ENCODE measurements around the gene DIS3. TPM values are rescaled to one million over a fixed set of nuclear protein-coding genes. Genes with fewer than 3 reads are reported as not detected.
"Not testable (repeated sequence)": the region's sequence is repeated elsewhere in the genome, so short reads cannot be mapped to it uniquely, and the experiment has no call there.

The DIS3 gene
- total RNA-seq, 1 donor from 2014 or later, result 31.7 TPM

- no peak for DNase-seq (ENCODE audit: low spot score)
- intact Hi-C loops (cut with DNase I), result no loop called here
- ATAC-seq, result no peak
Measured at GRCh38 chr13:72754111-72754510, 27.6 kb downstream of the DIS3 start.

GRCh38 chr13:72751220-72751619, 30.5 kb downstream of the DIS3 start:
- intact Hi-C loops (cut with DNase I), result no loop called here
- DNase-seq (ENCODE audit: low spot score) (no peak), ATAC-seq (no peak)

- intact Hi-C loops (cut with DNase I), result no loop called here
- ATAC-seq (no peak), DNase-seq (ENCODE audit: low spot score) (no peak)
Measured at GRCh38 chr13:72745260-72745659, 36.4 kb downstream of the DIS3 start.

GRCh38 chr13:72740015-72740414, 41.7 kb downstream of the DIS3 start:
- DNase-seq (ENCODE audit: low spot score), result no peak
- intact Hi-C loops (cut with DNase I), result no loop called here
- no peak for ATAC-seq

GRCh38 chr13:72737033-72737432, 44.7 kb downstream of the DIS3 start:
- DNase-seq (ENCODE audit: low spot score) (no peak), ATAC-seq (no peak)
- intact Hi-C loops (cut with DNase I), result no loop called here

- intact Hi-C loops (cut with DNase I), result no loop called here
- no peak for ATAC-seq
- DNase-seq (ENCODE audit: low spot score), result no peak
Measured at GRCh38 chr13:72728290-72728605, 53.5 kb downstream of the DIS3 start.

- ATAC-seq, result peak; percentile 99
- peak; percentile 94 for DNase-seq (ENCODE audit: low spot score)
- intact Hi-C loops (cut with DNase I), result no loop called here
Measured at GRCh38 chr13:72727417-72728289, 54.0 kb downstream of the DIS3 start, which contains the start of the genes BORA and MZT1. TSS of gene BORA (plus strand) at chr13:72727923. CDS start at chr13:72728941, 1,018 bp downstream. TSS of gene MZT1 (minus strand) at chr13:72727629. CDS start at chr13:72727602, 27 bp downstream.

- intact Hi-C loops (cut with DNase I), result no loop called here
- peak; percentile 40 for ATAC-seq
- DNase-seq (ENCODE audit: low spot score), result peak; percentile 73
Measured at GRCh38 chr13:72726726-72727416, 54.8 kb downstream of the DIS3 start.

- DNase-seq (ENCODE audit: low spot score); ATAC-seq; intact Hi-C loops (cut with DNase I): not testable (repeated sequence)
Measured at GRCh38 chr13:72726185-72726584, 55.5 kb downstream of the DIS3 start.

GRCh38 chr13:72716776-72717175, 64.9 kb downstream of the DIS3 start:
- DNase-seq (ENCODE audit: low spot score) (no peak), ATAC-seq (no peak)
- intact Hi-C loops (cut with DNase I), result no loop called here

Other genes starting within 250 kb of the DIS3 start
- 9.0 TPM for gene MZT1, start 54.3 kb downstream of the DIS3 start, total RNA-seq
- 2.4 TPM for gene BORA, start 54.0 kb downstream of the DIS3 start, total RNA-seq
- gene PIBF1, start 233 bp upstream of the DIS3 start, total RNA-seq, result 36.1 TPM

Data from sciatic nerve (tissue), 2 donors.